ENCODE data around the gene TGFB2.

Gene TGFB2

DNA sequence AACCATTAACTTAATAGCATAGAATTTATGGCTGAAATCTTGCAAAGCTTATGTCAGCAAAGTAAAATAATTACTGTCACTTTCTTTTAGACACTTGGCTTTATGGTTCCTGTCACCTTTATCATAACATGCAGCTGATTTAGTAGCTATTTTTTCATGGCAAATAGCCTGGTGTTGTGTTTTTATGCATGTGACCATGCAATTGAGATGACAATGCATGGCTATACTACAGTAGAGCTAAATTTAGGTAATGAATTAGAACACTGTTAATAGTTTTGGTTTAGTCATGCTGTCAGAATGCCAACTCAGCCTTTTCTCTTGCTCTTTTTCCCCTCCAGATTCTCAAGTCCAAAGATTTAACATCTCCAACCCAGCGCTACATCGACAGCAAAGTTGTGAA lies 88.6 kb downstream of the TGFB2 start:
- no peak overlapping the region for H3K9ac ChIP-seq (ENCODE audit: low read depth, low read length)
- H3K4me2 ChIP-seq (ENCODE audit: insufficient read depth, low read length), result no peak overlapping the region
- no peak overlapping the region for H3K27ac ChIP-seq (ENCODE audit: low read length)
- no peak for TF ChIP-seq EZH2 (IDR thresholded peaks at IDR 0.05; ENCODE audit: borderline replicate concordance, low read depth, low read length, severe bottlenecking)
- TF ChIP-seq CTCF (IDR thresholded peaks at IDR 0.05; ENCODE audit: borderline replicate concordance, extremely low read depth, low read length, poor library complexity, severe bottlenecking), result no peak
- H3K79me2 ChIP-seq (ENCODE audit: insufficient read depth, low read length), result no peaks in the 10 kb centered on the region
- no peaks in the 10 kb centered on the region for H3K36me3 ChIP-seq (ENCODE audit: insufficient read depth, low read length)
- ATAC-seq (ENCODE audit: insufficient read depth, low read depth) (no peak), DNase-seq (no peak)
- no peaks in the 10 kb centered on the region for H3K4me1 ChIP-seq (ENCODE audit: insufficient read depth, low read length)
- no peak overlapping the region for H2AFZ ChIP-seq (ENCODE audit: low read depth, low read length)
- H3K9me3 ChIP-seq (ENCODE audit: insufficient read depth, low read length, severe bottlenecking), result peaks cover 3% of the 10 kb centered on the region
- H3K4me3 ChIP-seq (ENCODE audit: low read depth in 1 of 2, low read length in 2 of 2), result no peak overlapping the region
- H3K27me3 ChIP-seq (ENCODE audit: insufficient read depth, low read length, poor library complexity), result no peaks in the 10 kb centered on the region
- H4K20me1 ChIP-seq (ENCODE audit: insufficient read depth, low read length), result no peaks in the 10 kb centered on the region

- Histone ChIP-seq H3K9me3 (ENCODE audit: insufficient read depth, low read length, severe bottlenecking) (no peaks in the 10 kb centered on the region), H3K9ac (ENCODE audit: low read depth, low read length) (no peak overlapping the region), H2AFZ (ENCODE audit: low read depth, low read length) (no peak overlapping the region), H3K4me2 (ENCODE audit: insufficient read depth, low read length) (no peak overlapping the region), H3K79me2 (ENCODE audit: insufficient read depth, low read length) (no peaks in the 10 kb centered on the region), H3K27ac (ENCODE audit: low read length) (no peak overlapping the region), H3K36me3 (ENCODE audit: insufficient read depth, low read length) (no peaks in the 10 kb centered on the region), H3K4me1 (ENCODE audit: insufficient read depth, low read length) (no peaks in the 10 kb centered on the region), H3K4me3 (ENCODE audit: low read depth in 1 of 2, low read length in 2 of 2) (no peak overlapping the region), H4K20me1 (ENCODE audit: insufficient read depth, low read length) (no peaks in the 10 kb centered on the region), H3K27me3 (ENCODE audit: insufficient read depth, low read length, poor library complexity) (no peaks in the 10 kb centered on the region)
- no peak for ATAC-seq (ENCODE audit: insufficient read depth, low read depth)
- TF ChIP-seq CTCF (IDR thresholded peaks at IDR 0.05; ENCODE audit: borderline replicate concordance, extremely low read depth, low read length, poor library complexity, severe bottlenecking) (no peak), EZH2 (IDR thresholded peaks at IDR 0.05; ENCODE audit: borderline replicate concordance, low read depth, low read length, severe bottlenecking) (no peak)
- no peak for DNase-seq
Measured at GRCh38 chr1:218435528-218435927, 90.4 kb downstream of the TGFB2 start.

GRCh38 chr1:218436346-218436745 lies 91.2 kb downstream of the TGFB2 start:
- H3K79me2 ChIP-seq (ENCODE audit: insufficient read depth, low read length), result no peaks in the 10 kb centered on the region
- H3K9ac ChIP-seq (ENCODE audit: low read depth, low read length), result no peak overlapping the region
- no peaks in the 10 kb centered on the region for H4K20me1 ChIP-seq (ENCODE audit: insufficient read depth, low read length)
- no peak for DNase-seq
- H3K9me3 ChIP-seq (ENCODE audit: insufficient read depth, low read length, severe bottlenecking), result no peaks in the 10 kb centered on the region
- no peak overlapping the region for H2AFZ ChIP-seq (ENCODE audit: low read depth, low read length)
- no peak overlapping the region for H3K27ac ChIP-seq (ENCODE audit: low read length)
- H3K27me3 ChIP-seq (ENCODE audit: insufficient read depth, low read length, poor library complexity), result no peaks in the 10 kb centered on the region
- no peaks in the 10 kb centered on the region for H3K4me1 ChIP-seq (ENCODE audit: insufficient read depth, low read length)
- H3K4me2 ChIP-seq (ENCODE audit: insufficient read depth, low read length), result no peak overlapping the region
- TF ChIP-seq EZH2 (IDR thresholded peaks at IDR 0.05; ENCODE audit: borderline replicate concordance, low read depth, low read length, severe bottlenecking) (no peak), CTCF (IDR thresholded peaks at IDR 0.05; ENCODE audit: borderline replicate concordance, extremely low read depth, low read length, poor library complexity, severe bottlenecking) (no peak)
- H3K36me3 ChIP-seq (ENCODE audit: insufficient read depth, low read length), result no peaks in the 10 kb centered on the region
- ATAC-seq (ENCODE audit: insufficient read depth, low read depth), result no peak
- no peak overlapping the region for H3K4me3 ChIP-seq (ENCODE audit: low read depth in 1 of 2, low read length in 2 of 2)

DNA sequence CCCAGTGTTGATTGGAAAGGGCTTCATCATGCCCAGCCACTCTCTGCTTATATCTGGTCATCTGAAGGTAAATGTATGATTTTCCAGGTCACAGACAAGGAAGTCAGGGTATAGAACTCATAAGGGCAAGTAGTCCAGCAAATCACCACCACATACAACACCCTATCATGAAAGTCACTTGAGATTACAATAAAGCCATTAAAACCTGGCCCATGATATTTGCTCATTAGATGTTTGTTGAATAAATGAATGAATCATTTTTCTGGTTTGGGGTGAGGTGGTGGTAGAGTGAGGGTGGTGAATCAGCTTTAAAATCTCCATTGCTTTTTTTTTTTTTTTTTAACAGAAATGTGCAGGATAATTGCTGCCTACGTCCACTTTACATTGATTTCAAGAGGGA lies 91.9 kb downstream of the TGFB2 start:
- no peak overlapping the region for H3K27ac ChIP-seq (ENCODE audit: low read length)
- H3K4me3 ChIP-seq (ENCODE audit: low read depth in 1 of 2, low read length in 2 of 2), result no peak overlapping the region
- H2AFZ ChIP-seq (ENCODE audit: low read depth, low read length), result no peak overlapping the region
- no peaks in the 10 kb centered on the region for H3K4me1 ChIP-seq (ENCODE audit: insufficient read depth, low read length)
- DNase-seq (no peak), ATAC-seq (ENCODE audit: insufficient read depth, low read depth) (no peak)
- no peaks in the 10 kb centered on the region for H4K20me1 ChIP-seq (ENCODE audit: insufficient read depth, low read length)
- TF ChIP-seq CTCF (IDR thresholded peaks at IDR 0.05; ENCODE audit: borderline replicate concordance, extremely low read depth, low read length, poor library complexity, severe bottlenecking) (no peak), EZH2 (IDR thresholded peaks at IDR 0.05; ENCODE audit: borderline replicate concordance, low read depth, low read length, severe bottlenecking) (no peak)
- H3K79me2 ChIP-seq (ENCODE audit: insufficient read depth, low read length), result no peaks in the 10 kb centered on the region
- H3K36me3 ChIP-seq (ENCODE audit: insufficient read depth, low read length), result no peaks in the 10 kb centered on the region
- H3K9me3 ChIP-seq (ENCODE audit: insufficient read depth, low read length, severe bottlenecking), result no peaks in the 10 kb centered on the region
- H3K9ac ChIP-seq (ENCODE audit: low read depth, low read length), result no peak overlapping the region
- no peaks in the 10 kb centered on the region for H3K27me3 ChIP-seq (ENCODE audit: insufficient read depth, low read length, poor library complexity)
- H3K4me2 ChIP-seq (ENCODE audit: insufficient read depth, low read length), result no peak overlapping the region

Data from DND-41 (cell line).